ENCODE results near the gene GPC5.
"Not testable (repeated sequence)": the region's sequence is repeated elsewhere in the genome, so short reads cannot be mapped to it uniquely, and the experiment has no call there.

The GPC5 gene

DNA sequence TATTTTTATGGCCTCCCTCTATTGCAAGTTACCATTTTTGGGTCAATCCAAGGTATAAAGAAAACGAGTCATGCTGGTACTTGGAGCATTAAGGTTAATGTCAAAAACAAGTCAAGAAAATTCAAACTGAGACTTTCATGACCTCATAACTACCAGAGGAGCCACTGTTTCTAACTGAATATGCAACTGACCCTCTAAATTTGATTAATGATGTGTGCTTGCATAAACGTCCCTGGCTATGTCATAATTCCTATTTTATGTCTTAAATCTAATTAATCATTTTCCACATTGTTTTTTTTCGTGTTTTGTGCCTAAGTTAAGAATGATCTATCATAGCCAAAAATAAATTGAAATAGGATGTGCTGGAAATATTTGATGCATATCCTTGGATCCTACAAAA, 1431.5 kb downstream of the GPC5 start:
- no peak for DNase-seq

DNA sequence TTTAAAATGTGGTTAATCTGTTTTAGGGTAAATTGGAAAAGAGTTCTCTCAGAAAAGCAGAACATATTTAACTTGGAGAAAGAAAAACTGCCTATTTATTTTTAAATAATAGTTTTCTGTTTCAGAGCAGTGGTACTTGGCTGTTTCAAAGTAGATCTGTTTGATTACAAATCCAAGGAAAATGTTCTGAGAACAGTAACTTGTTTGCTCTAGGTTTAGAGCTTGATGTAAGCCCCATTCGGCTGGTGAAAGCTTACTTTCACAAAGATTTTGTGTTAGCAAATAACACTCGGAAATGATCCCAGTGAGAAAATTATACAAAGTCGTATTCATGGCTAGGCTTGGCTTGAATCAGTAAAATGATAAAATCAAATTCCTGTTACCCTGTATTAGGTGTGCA, 1432.4 kb downstream of the GPC5 start:
- no peak for DNase-seq

DNA sequence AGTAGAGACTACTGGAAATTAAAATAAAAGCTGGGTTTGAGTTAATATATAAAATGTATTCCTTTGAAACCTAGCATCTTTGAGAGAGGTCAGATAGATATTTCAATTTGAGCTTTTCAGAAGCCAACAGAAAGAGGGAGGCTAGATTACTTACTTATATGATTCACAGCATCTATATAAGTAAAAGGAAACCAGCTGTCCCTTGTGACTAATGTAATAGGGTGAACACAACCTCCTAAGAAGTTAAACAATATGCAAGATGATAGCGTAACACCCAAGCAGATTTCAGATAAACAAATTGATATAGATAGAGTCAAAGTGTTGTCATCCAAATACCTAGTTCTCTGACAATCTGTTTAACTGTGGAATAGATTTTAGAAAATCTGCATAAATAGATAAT, 1434.7 kb downstream of the GPC5 start:
- DNase-seq: no peak

DNA sequence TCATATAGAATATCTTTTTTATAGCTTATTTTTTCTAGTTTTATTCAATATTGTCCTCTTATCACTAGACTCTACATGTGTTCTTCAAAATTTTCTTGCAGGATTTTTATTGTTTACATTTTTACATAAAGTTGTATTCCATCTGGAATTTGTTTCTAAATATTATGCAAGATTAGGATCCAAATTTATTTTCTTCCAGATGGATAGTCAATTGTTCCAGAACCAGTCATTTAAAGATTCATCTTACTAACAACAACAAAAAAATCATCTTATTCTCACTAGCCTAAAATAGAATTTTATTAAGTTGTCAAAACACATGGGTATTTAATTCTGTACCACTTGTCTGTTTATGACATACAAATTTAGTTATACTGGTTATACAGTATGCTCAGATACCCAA, 1437.8 kb downstream of the GPC5 start:
- no peak for DNase-seq

DNA sequence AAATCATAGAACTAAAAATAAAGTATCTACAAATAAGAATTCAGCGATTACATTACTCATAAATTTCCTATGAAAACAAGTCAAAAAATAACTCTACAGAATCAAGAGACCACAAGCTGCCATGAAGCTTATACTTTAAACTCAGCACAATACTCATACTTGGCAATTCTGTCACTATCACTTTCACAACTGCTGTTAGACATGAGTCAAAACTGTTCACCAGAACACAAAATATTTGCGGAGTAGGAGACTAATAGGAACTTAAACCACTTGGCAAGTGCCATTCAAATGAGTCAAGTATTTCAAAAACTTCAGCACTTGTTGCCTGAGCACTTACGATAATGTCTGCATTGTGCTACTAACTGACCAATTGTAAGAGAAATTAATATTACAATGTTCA, 1440.4 kb downstream of the GPC5 start:
- no peak for DNase-seq

DNA sequence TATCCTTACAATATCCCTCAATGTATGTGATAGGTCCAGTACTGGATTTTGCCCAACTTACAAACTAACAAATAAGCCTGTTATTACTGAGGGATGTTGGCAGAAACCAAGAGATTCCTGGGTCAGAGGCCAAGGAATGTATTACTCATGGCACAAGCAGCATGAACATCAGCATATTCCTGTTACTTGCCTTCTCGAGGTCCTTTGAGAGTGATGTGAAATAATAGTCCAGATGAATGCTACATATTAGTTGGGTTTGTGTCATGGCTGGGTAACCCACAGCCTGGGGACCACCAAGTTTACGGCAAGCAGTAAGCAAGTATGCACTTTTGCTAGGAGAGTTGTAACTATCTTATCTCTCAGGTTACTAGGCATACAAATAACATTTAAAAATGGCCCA, 1443.7 kb downstream of the GPC5 start:
- DNase-seq: no peak

DNA sequence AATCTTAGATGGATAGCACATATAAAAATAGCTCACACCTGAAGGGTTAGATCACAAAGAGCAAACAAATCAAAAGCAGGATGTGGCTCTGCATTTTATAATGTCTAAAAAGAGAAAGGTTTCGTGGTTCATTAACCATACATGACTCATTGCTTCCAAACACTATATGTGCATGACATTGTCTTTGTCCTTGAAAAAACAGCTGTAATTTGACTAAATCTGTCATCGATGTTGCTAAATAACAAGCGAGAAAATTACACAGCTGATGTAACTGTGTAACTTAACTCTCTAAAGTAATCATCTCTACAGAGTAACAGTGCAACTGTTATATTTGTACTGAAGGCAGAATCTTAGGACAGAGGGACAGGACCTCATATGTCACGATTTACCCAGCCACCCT, 1445.1 kb downstream of the GPC5 start:
- DNase-seq: no peak

DNA sequence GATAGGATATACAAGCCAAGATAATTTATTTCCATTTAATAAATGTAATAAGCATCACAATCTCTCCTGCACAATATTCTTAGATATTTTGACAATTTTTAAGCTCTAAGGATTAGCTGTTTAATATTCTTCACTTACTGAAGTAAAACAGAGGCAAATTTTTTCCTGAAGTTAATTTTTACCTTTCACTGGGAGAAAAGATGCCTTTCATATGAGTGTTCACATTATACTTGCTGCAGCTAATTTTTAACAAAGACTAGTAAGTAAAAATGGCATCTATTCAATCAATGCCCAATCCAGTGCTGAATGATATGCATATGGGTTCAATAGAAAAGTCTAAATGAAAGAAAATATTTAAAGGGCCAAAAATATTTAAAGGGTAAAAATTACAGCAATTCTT, 1451.0 kb downstream of the GPC5 start:
- DNase-seq: no peak

DNA sequence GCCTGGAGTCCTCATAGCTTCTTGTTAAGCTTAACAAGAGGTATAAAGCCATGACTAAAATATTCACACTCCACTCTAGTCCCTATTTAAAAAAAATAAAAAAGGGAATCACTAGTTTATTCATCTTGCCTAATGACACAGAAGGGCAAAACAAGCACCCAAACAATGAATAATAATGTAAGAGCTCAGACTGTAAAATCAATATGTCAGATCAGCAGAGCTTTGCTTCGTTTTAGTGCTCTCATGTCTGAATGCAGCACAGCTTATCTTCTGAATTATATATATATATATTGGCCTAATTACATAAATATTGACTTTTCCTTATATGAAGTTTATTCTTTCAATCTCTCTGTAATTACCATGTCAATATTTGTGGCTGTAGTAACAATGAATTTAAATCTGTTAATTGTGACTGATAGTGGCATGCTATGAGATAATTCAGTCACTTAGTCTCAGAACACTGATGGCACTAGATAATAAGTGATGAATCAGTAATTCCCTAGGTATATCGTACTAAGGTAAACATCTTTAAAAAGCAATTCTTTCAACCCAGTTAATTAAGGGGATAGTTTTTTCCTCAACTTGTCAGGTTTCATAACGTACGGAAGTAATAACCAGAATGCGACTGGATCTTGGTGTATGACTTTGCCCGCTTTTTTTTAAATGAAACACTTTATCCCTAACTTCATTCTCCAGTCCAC, 1466.3 kb downstream of the GPC5 start:
- no peak for DNase-seq

DNA sequence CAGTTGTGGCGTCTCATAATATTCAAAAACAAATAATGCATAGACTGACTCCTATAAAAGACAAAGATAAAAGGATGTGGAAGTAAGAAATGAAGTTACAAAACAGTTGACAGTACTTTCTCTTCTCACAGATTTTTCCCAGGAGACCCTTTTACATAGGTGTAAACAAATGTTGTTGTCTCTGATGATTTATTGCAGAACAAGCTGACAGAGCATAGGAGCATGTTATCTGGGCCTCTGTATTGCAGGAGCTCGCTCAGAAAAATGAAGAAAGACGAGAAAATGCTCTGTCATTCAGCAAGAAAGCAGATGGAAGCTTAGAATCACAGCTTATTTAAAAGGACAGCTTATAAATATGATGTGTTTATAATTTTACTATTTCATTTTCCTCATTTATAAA, 1474.6 kb downstream of the GPC5 start:
- no peak for DNase-seq

DNA sequence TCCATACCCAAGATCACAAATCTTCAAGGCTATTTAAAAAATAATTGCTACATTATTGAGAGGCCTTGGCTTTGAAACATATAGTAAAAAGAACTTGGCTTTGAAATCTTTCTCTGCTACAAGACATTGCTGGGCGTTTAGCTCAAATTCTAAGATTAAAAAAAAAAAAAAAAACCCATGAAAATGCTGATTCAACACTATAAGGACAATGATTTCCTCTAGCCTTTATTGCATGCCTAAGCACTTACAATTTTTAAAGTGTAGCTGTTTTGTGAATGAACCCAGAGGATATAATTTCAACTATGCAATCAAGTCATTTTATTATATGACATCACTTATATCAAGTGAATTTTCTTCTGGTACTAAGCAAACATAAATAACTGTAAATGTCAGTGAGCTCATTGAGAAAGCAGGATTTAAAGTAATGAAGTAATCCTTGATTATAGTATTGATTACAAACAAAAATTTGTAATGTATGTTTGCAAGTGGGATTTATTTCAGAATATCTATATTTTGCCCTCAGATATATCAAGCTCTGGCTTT, 1488.2 kb downstream of the GPC5 start:
- DNase-seq: no peak

DNA sequence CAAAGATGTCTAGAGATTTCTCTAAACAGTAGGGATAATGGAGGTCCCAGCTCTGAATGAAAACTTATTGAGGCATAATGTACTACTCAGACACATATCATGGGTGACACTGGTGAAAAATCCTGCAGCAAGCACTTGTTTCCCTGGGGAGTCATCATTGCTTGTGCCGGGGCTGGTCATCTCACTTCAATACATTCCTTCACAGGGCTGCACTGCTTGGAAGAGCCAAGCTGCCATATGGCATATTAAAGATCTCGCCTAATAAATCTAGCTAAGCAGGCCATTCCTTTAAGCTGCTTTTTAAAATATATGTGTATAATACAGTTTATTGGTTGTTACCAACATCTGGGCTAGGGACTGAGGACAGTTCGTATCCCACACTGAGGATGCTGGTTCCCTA, 1496.0 kb downstream of the GPC5 start:
- no peak for DNase-seq

DNA sequence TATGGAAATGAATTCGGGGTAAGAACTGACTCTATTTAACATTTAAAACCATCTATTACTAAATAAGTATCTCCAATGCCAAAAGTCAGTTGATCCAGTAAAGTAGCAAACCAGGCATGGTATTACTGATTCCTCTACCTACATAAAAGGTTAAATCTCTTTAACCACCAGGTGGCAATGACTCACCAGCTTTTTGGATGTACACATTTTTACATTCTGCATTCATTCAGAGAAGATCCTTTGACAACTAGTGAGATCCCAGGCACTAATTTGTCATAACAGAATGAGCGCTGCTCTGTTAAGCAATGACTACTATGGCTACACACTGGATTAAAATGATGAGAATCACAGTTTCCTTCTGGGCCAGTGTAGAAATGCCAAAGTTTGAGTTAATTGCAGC, 1498.4 kb downstream of the GPC5 start:
- no peak for DNase-seq

DNA sequence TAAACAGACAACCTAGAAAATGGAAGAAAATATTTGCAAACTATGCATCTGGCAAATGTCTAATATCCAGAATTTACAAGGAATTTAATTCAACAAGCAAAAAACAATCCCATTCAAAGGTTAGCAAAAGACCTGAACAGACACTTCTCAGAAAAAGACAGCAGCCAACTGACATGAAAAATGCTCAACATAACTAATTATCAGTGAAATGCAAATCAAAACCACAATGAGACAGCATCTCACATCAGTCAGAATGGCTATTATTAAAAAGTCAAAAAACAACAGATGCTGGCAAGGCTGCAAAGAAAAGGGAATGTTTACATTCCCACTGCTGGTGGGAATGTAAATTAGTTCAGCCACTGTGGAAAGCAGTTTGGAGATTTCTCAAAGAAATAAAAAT, 1500.5 kb downstream of the GPC5 start:
- not testable (repeated sequence) for DNase-seq

DNA sequence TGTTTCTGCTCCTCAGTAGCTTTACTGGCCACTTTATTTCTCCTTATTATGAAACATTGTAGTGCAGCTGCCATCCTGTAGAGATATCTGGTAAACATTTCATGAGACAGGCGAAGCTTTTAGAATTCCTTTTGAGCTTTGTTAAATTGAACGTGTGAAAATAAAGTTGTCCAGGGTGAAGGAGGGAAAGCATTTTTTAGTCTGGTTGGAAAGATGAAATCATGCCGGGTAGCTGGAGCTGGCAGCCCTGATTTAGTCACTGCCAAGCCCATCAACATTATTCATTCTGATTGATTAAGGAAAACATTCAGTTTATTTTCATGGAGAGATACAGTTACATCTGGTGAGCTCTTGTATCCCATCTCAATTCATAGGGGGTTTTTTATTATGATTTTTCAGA, 1502.0 kb downstream of the GPC5 start:
- no peak for DNase-seq

DNA sequence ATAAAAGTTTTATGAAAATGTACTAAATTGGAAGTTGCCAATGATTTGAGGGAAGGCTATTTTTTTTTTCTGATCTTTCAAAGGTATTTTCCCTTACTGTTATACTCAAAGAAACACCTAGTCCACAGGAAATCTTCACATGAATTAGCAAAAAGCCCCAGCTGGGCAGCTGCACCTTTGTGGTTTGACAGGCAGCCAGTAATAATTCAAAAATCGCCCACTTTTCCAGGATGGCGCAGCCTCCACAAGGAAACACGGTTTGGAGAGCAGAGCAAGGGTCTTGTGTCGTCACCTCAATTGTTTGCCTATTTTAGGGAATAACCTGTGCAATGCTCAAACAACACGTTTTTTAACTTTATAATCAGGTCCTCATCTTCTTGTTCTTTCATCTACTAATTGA, 1503.3 kb downstream of the GPC5 start:
- DNase-seq: no peak

DNA sequence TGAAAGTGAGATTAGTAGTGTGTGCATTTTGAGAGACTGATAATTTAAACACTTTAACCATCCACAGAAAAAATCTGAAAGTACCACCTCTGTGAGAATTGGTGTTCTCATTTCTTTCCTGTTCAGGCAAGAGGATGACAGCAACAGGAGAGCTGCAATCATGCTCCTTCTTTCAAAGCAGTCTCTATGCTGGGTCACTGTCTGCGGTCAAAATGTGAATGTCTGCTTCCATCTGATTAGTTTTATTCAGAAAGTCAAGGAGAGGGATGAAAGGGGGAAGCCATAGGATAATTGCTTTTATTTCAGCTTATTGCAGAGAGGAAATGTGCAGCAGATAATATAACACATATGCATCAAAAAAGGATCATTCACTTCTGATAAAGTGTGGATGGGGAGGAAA, 1514.2 kb downstream of the GPC5 start:
- no peak for DNase-seq

DNA sequence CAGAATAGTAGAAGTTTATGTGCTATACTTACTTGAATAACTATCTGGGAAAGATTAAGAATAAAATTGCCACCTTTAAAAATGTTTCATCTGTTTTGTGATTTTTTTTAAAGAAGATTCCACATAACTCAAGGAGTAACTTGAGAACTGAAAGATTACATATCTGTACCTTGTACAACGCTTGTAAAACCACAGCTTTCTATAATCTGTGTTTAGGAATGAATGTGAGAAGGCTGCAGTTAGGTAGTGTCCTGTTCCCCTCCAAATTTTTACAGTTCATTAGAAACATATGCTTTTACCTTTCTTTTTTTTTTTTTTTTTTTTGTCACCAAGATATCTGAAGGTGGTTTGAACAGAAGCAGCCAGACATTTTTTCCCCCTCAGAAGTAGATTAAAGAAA, 1515.4 kb downstream of the GPC5 start:
- DNase-seq: no peak

All from NCI-H1048 (cell line).